ENCODE data around the gene TMEM233.

DNA sequence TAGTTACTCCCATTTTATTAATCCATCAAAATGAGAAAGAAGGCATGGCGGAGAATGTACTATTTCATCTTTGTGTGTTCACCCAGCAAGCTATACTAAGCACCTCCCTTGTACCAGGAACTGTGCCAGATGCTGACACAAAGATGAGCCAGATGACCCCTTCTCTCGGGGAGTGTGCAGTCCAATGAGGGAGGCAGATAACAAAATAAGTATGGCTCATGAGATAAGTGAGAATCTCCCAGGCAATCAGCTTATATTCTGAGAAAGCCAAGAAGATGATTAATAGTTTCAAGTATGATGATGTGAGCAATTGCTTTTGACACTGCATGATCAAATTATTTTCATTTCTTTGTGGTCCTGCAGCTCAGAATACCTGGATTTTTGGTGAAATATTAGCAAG, 1.3 kb upstream of the TMEM233 start:
- TF ChIP-seq POLR2A (IDR thresholded peaks at IDR 0.05) (no peak), CTCF (IDR thresholded peaks at IDR 0.05) (no peak), EP300 (IDR thresholded peaks at IDR 0.05) (no peak), POLR2AphosphoS5 (IDR thresholded peaks at IDR 0.05) (no peak)

Measured in suprapubic skin (tissue), 4 donors.